NCI-H1417 (cell line): Measurements from ENCODE around the gene CFAP299.
A peak's percentile ranks its signal among the peaks of the same experiment; 100 is the strongest.
"Not testable (repeated sequence)": the region's sequence is repeated elsewhere in the genome, so short reads cannot be mapped to it uniquely, and the experiment has no call there.

Experiments used
- DNase-seq, 3 experiments: peaks; one replicate each; lab custom pipeline; 2025; lab: John Stamatoyannopoulos, UW

CFAP299 gene

GRCh38 chr4:80331693-80332092, 3.8 kb upstream of the CFAP299 start:
- DNase-seq = no peak

- no peak for DNase-seq
Measured at GRCh38 chr4:80333121-80333520, 2.4 kb upstream of the CFAP299 start.

- DNase-seq = no peak
Measured at GRCh38 chr4:80334568-80334967, 962 bp upstream of the CFAP299 start.

- DNase-seq = no peak
Measured at GRCh38 chr4:80335226-80335553, 340 bp upstream of the CFAP299 start.

GRCh38 chr4:80336582-80336981, 1.1 kb downstream of the CFAP299 start:
- peak; percentile 51 to 77 (median 67) for DNase-seq

- no peak for DNase-seq
Measured at GRCh38 chr4:80340036-80340435, 4.5 kb downstream of the CFAP299 start.

- not testable (repeated sequence) for DNase-seq
Measured at GRCh38 chr4:80342684-80343083, 7.2 kb downstream of the CFAP299 start.

- no peak for DNase-seq
Measured at GRCh38 chr4:80343887-80344286, 8.4 kb downstream of the CFAP299 start.

GRCh38 chr4:80360084-80360483, 24.6 kb downstream of the CFAP299 start:
- DNase-seq = no peak

GRCh38 chr4:80360900-80361299, 25.4 kb downstream of the CFAP299 start:
- no peak for DNase-seq

GRCh38 chr4:80361329-80361900, 25.9 kb downstream of the CFAP299 start:
- DNase-seq = peak in 2 of 3 experiments; percentile 52 to 73

- DNase-seq = peak; percentile 39 to 75 (median 73)
Measured at GRCh38 chr4:80362578-80363181, 27.1 kb downstream of the CFAP299 start.

GRCh38 chr4:80365928-80366327, 30.4 kb downstream of the CFAP299 start:
- peak; percentile 40 to 91 (median 81) for DNase-seq

- peak in 1 of 3 experiments; percentile 9 for DNase-seq
Measured at GRCh38 chr4:80367737-80368136, 32.2 kb downstream of the CFAP299 start.

- DNase-seq = no peak
Measured at GRCh38 chr4:80370635-80371034, 35.1 kb downstream of the CFAP299 start.

- DNase-seq = no peak
Measured at GRCh38 chr4:80371046-80371445, 35.5 kb downstream of the CFAP299 start.

- no peak for DNase-seq
Measured at GRCh38 chr4:80374180-80374579, 38.6 kb downstream of the CFAP299 start.

- no peak for DNase-seq
Measured at GRCh38 chr4:80382090-80382832, 46.7 kb downstream of the CFAP299 start.

GRCh38 chr4:80385397-80386280, 50.1 kb downstream of the CFAP299 start:
- DNase-seq = no peak

- no peak for DNase-seq
Measured at GRCh38 chr4:80386281-80386886, 50.9 kb downstream of the CFAP299 start.

- DNase-seq = peak in 1 of 3 experiments; percentile 7
Measured at GRCh38 chr4:80387390-80388283, 52.1 kb downstream of the CFAP299 start.
